SK-N-SH (cell line): Measurements from ENCODE around the gene SEMA3C. TPM values are rescaled to one million over a fixed set of nuclear protein-coding genes. Genes with fewer than 3 reads are reported as not detected.

Experiments used
- ELF1 ChIP-seq: IDR thresholded peaks from 2 replicates; pipeline ENCODE4 v1.4.0; 2012
- NFIC ChIP-seq: IDR thresholded peaks from 2 replicates; pipeline ENCODE4 v1.4.0; 2012; ENCODE audit warnings: borderline replicate concordance
- PBX3 ChIP-seq: IDR thresholded peaks from 2 replicates; pipeline ENCODE4; 2012
- RAD21 ChIP-seq: IDR thresholded peaks from 2 replicates; pipeline ENCODE4 v1.6.1; 2012; ENCODE audit warnings: mild to moderate bottlenecking, low read length
- SIN3A ChIP-seq: IDR thresholded peaks from 2 replicates; pipeline ENCODE4 v1.6.1; 2012; ENCODE audit warnings: low read depth, mild to moderate bottlenecking, low read length, moderate library complexity, borderline replicate concordance
- SMC3 ChIP-seq: IDR thresholded peaks from 2 replicates; pipeline ENCODE4 v1.6.1; 2012; ENCODE audit warnings: low read depth, low read length, improper control_type of control experiment
- TAF1 ChIP-seq: IDR thresholded peaks from 2 replicates; pipeline ENCODE4 v1.6.1; 2012; ENCODE audit warnings: low read depth, mild to moderate bottlenecking, low read length, moderate library complexity, borderline replicate concordance
- TCF12 ChIP-seq: IDR thresholded peaks from 2 replicates; pipeline ENCODE4 v1.4.0; 2012
- TEAD4 ChIP-seq: IDR thresholded peaks from 2 replicates; pipeline ENCODE4 v1.4.0; 2012; ENCODE audit warnings: mild to moderate bottlenecking, borderline replicate concordance; ENCODE audit not compliant: insufficient read depth
- USF2 ChIP-seq: fragments of 150-350 bp; IDR thresholded peaks from 2 replicates; pipeline ENCODE4 v1.6.1; 2017; ENCODE audit warnings: antibody characterized with exemption, low read length, low read depth, borderline replicate concordance
- YY1 ChIP-seq: IDR thresholded peaks from 2 replicates; pipeline ENCODE4 v1.4.0; 2012; ENCODE audit warnings: low read depth, mild to moderate bottlenecking
- polyA plus RNA-seq, 3 experiments: library from polyadenylated mRNA; depleted of rRNA; stranded (reverse); fragments of >200 nt; gene quantifications; 2 replicates each; pipeline ENCODE4 v1.2.3, GENCODE V29; 2012

SEMA3C gene
- polyA plus RNA-seq, 1 of the 3 experiments (the other 2 are of a cell fraction): 51.1 TPM

- TF ChIP-seq USF2 (no peak), PBX3 (no peak), SMC3 (peak; percentile 94), NFIC (no peak), RAD21 (peak; percentile 99), TEAD4 (no peak), YY1 (no peak), TCF12 (no peak), SIN3A (no peak), ELF1 (no peak), TAF1 (no peak)
- TF ChIP-seq, all 33 proteins: peak for 5
Measured at GRCh38 chr7:80699045-80699638, 219.7 kb downstream of the SEMA3C start (continued).
